ENCODE measurements around the gene TNFRSF8. TPM values are rescaled to one million over a fixed set of nuclear protein-coding genes. Genes with fewer than 3 reads are reported as not detected.

The TNFRSF8 gene
- total and polyA plus RNA-seq, 2 of the 13 experiments (the other 11 are each of a cell fraction or from before 2014, with no cell fraction given) = not detected

DNA sequence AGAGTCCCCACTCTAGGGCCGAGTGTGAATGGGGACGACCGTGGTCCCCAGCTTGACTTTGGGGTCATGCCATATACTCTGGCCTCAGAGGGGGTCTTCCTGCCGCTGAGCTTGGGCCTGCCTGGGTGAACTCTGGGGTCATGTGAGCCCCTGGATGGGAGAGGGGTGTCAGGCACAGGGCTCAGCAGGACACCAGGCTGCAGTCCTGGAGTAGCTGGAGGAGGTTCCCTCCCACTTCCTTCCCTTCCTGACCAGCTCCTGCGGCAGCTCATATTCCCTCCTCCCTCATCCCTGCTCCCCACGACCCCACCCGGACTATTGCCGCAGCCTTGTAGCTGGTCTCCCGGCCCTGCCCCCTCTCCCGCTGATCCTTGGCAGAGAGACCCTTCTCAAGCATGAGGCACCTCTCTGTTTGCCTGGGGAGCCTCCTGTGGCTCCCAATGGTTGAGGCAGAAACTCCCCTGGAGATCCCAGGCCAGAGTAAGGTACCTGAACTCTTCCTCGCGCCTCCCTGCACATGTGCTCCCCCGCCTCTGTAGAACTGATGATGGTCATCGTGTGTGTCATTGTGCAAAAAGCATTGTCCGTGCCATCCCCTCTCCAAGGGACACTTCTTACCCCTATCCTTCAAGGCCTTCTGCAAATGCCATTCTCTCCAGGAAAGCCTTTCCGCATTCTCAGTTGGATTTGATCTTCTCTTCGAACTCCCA is 105.5 kb downstream of the TNFRSF8 start:
- H3K27me3 ChIP-seq (ENCODE audit: control insufficient read depth in 1 of 2, insufficient read depth in 2 of 2, low read length in 2 of 2) = peaks cover 2 to 24% of the 10 kb centered on the region in 2 experiments; a peak in 3 of 5 replicates
- 32% methylated on average over 12 of the region's 17 CpGs for WGBS (ENCODE audit: low lambda C conversion rate)
- BruUV-seq (replicated peaks) = no TSS peak
- POLR2A ChIA-PET = no interaction called here
- CTCF ChIA-PET (ENCODE audit: low intra/inter-chr PET ratio, low total read pairs) = no interaction called here
- no peak overlapping the region for H3K9ac ChIP-seq (ENCODE audit: insufficient read depth, low read depth, low read length)
- TF ChIP-seq, protein P1, sequence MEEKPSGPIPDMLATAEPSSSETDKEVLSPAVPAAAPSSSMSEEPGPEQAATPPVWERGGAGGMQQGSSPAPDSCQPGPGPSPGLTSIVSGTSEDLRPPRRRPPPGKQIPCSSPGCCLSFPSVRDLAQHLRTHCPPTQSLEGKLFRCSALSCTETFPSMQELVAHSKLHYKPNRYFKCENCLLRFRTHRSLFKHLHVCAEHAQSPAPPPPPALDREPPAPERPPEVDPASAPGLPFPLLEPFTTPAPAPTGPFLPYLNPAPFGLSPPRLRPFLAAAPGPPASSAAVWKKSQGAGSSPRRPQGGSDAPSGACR (CRISPR knock-in tag; IDR thresholded peaks at IDR 0.05) = no peak
- TF ChIP-seq ZNF350 (CRISPR knock-in tag; IDR thresholded peaks at IDR 0.05; ENCODE audit: borderline replicate concordance, low read depth) (no peak), ASH2L (IDR thresholded peaks at IDR 0.05; ENCODE audit: insufficient read length, low read depth, low read length) (no peak), ZNF10 (CRISPR knock-in tag; IDR thresholded peaks at IDR 0.05; ENCODE audit: borderline replicate concordance, low read depth) (no peak), DR1 (CRISPR knock-in tag; IDR thresholded peaks at IDR 0.05) (no peak), SAFB2 (CRISPR knock-in tag; IDR thresholded peaks at IDR 0.05; ENCODE audit: borderline replicate concordance, low read depth) (no peak), MAF1 (CRISPR knock-in tag; IDR thresholded peaks at IDR 0.05; ENCODE audit: borderline replicate concordance) (no peak)
- TF ChIP-seq, protein P2, sequence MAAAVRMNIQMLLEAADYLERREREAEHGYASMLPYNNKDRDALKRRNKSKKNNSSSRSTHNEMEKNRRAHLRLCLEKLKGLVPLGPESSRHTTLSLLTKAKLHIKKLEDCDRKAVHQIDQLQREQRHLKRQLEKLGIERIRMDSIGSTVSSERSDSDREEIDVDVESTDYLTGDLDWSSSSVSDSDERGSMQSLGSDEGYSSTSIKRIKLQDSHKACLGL (CRISPR knock-in tag; IDR thresholded peaks at IDR 0.05) = no peak
- TF ChIP-seq, protein P3, sequence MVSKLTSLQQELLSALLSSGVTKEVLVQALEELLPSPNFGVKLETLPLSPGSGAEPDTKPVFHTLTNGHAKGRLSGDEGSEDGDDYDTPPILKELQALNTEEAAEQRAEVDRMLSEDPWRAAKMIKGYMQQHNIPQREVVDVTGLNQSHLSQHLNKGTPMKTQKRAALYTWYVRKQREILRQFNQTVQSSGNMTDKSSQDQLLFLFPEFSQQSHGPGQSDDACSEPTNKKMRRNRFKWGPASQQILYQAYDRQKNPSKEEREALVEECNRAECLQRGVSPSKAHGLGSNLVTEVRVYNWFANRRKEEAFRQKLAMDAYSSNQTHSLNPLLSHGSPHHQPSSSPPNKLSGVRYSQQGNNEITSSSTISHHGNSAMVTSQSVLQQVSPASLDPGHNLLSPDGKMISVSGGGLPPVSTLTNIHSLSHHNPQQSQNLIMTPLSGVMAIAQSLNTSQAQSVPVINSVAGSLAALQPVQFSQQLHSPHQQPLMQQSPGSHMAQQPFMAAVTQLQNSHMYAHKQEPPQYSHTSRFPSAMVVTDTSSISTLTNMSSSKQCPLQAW (CRISPR knock-in tag; IDR thresholded peaks at IDR 0.05) = no peak
- H2AFZ ChIP-seq (ENCODE audit: low read length) = no peak overlapping the region
- no peaks in the 10 kb centered on the region for H3K79me2 ChIP-seq (ENCODE audit: insufficient read depth, low read length)
- no peaks in the 10 kb centered on the region for H3K4me1 ChIP-seq (ENCODE audit: insufficient read depth, low read length)
- H3K4me2 ChIP-seq (ENCODE audit: low read depth, low read length) = no peak overlapping the region
- no peaks in the 10 kb centered on the region for H4K20me1 ChIP-seq (ENCODE audit: insufficient read depth, low read length)
- no peaks in the 10 kb centered on the region for H3K9me3 ChIP-seq (ENCODE audit: low read length)
- intact Hi-C loops (cut with micrococcal nuclease; ENCODE audit: unreplicated experiment) (no loop called here), in situ Hi-C loops (cut with HindIII; ENCODE audit: extremely low pct_ligation_motif_present, low pct_unique_long_range_greater_than_20kb) (no loop called here)
- no peak for DNase-seq (ENCODE audit: low spot score)
- no peak overlapping the region for H3K4me3 ChIP-seq (replicated peaks in 1 of 3; ENCODE audit: insufficient read depth in 1 of 3, low read depth in 2 of 3, low read length in 3 of 3)
- H3K27ac ChIP-seq (ENCODE audit: extremely low read length, insufficient read depth, low read length) = no peak overlapping the region
- ATAC-seq = no peak
- H3K36me3 ChIP-seq (replicated peaks in 1 of 2; ENCODE audit: control insufficient read depth in 1 of 2, insufficient read depth in 2 of 2, low read length in 2 of 2) = no peaks in the 10 kb centered on the region
- FAIRE-seq = no peak
